Neural cell (in vitro differentiated cells): ENCODE measurements around the gene GSTO2. TPM values are rescaled to one million over a fixed set of nuclear protein-coding genes. Genes with fewer than 3 reads are reported as not detected.

Source experiments
- H2AFZ ChIP-seq: fragments of 200-600, 300-800 bp; sonication (generic), shearing (Covaris generic); 2 replicates; pipeline ENCODE4 v1.6.0; 2014; ENCODE audit warnings: low read depth, mild to moderate bottlenecking, antibody characterized with exemption, low read length, moderate library complexity
- H3F3A ChIP-seq: fragments of 200-600 bp; shearing (Covaris generic); 2 replicates; pipeline ENCODE4 v1.6.1; 2016; ENCODE audit warnings: mild to moderate bottlenecking, moderate library complexity, mixed read lengths, antibody characterized with exemption, low read length; ENCODE audit not compliant: insufficient read depth, poor library complexity, severe bottlenecking
- H3K27ac ChIP-seq: fragments of 200-600, 300-800 bp; sonication (generic), shearing (Covaris generic); 2 replicates; pipeline ENCODE4 v1.5.1; 2014; ENCODE audit warnings: mild to moderate bottlenecking, low read length, moderate library complexity
- H3K27me3 ChIP-seq: fragments of 300-800, 200-600 bp; sonication (generic), shearing (Covaris generic); 2 replicates; pipeline ENCODE4 v1.6.0; 2014; ENCODE audit warnings: mild to moderate bottlenecking, low read depth, low read length, moderate library complexity; ENCODE audit not compliant: insufficient read depth
- H3K36me3 ChIP-seq: fragments of 300-800, 200-600 bp; sonication (generic), shearing (Covaris generic); 2 replicates; pipeline ENCODE4 v1.5.1; 2014; ENCODE audit warnings: mild to moderate bottlenecking, antibody characterized with exemption, low read length, moderate library complexity; ENCODE audit not compliant: insufficient read depth
- H3K4me2 ChIP-seq: fragments of 300-800, 200-600 bp; sonication (generic), shearing (Covaris generic); 2 replicates; pipeline ENCODE4 v1.6.0; 2014; ENCODE audit warnings: mild to moderate bottlenecking, low read length
- H3K4me3 ChIP-seq: fragments of 300-800, 200-600 bp; sonication (generic), shearing (Covaris generic); 2 replicates; pipeline ENCODE4 v1.5.1; 2014; ENCODE audit warnings: mild to moderate bottlenecking, low read length, moderate library complexity
- H3K79me2 ChIP-seq: fragments of 200-600 bp; shearing (Covaris generic); replicated peaks from 2 replicates; pipeline ENCODE4 v1.6.0; 2014; ENCODE audit warnings: mild to moderate bottlenecking, low read length, moderate library complexity; ENCODE audit not compliant: insufficient read depth
- H3K9ac ChIP-seq: fragments of 300-800, 200-600 bp; sonication (generic), shearing (Covaris generic); 2 replicates; pipeline ENCODE4 v1.6.1; 2016; ENCODE audit warnings: mild to moderate bottlenecking, low read length, mixed read lengths
- H3K9me2 ChIP-seq: fragments of 200-600 bp; shearing (Covaris generic); 2 replicates; pipeline ENCODE4 v1.6.1; 2016; ENCODE audit warnings: mild to moderate bottlenecking, low read length, mixed read lengths; ENCODE audit not compliant: insufficient read depth
- H3K9me3 ChIP-seq: fragments of 200-600, 300-800 bp; sonication (generic), shearing (Covaris generic); 2 replicates; pipeline ENCODE4 v1.6.1; 2016; ENCODE audit warnings: mild to moderate bottlenecking, mixed run types, low read length, moderate library complexity, mixed read lengths
- H4K20me1 ChIP-seq: fragments of 200-600 bp; shearing (Covaris generic); 2 replicates; pipeline ENCODE4 v1.6.1; 2016; ENCODE audit warnings: mild to moderate bottlenecking, mixed run types; ENCODE audit not compliant: insufficient read depth
- CTCF ChIP-seq: fragments of 450-650 bp; IDR thresholded peaks from 2 replicates; pipeline ENCODE4 v1.5.1; 2014; ENCODE audit warnings: antibody characterized with exemption, mild to moderate bottlenecking, moderate library complexity; ENCODE audit not compliant: poor library complexity, severe bottlenecking
- EP300 ChIP-seq: fragments of 450-650 bp; conservative IDR thresholded peaks from 2 replicates; pipeline ENCODE4 v1.6.1; 2014; ENCODE audit warnings: antibody characterized with exemption, mild to moderate bottlenecking, moderate library complexity; ENCODE audit not compliant: poor library complexity, severe bottlenecking
- EZH2 ChIP-seq: fragments of 200-600, 300-800 bp; shearing (Covaris generic), sonication (generic); IDR thresholded peaks from 2 replicates; pipeline ENCODE4 v1.6.1; 2014; ENCODE audit warnings: antibody characterized with exemption, low read length, borderline replicate concordance, mild to moderate bottlenecking; ENCODE audit not compliant: insufficient read depth, poor library complexity, severe bottlenecking
- MXI1 ChIP-seq: fragments of 450-650 bp; conservative IDR thresholded peaks from 2 replicates; pipeline ENCODE4 v1.6.1; 2014; ENCODE audit warnings: antibody characterized with exemption, mild to moderate bottlenecking; ENCODE audit not compliant: poor library complexity, severe bottlenecking
- POLR2AphosphoS5 ChIP-seq: IDR thresholded peaks from 2 replicates; pipeline ENCODE4 v1.6.1; 2012
- RAD21 ChIP-seq: fragments of 450-650 bp; conservative IDR thresholded peaks from 2 replicates; pipeline ENCODE4 v1.6.1; 2014; ENCODE audit warnings: antibody characterized with exemption, mild to moderate bottlenecking, moderate library complexity
- SMC3 ChIP-seq: fragments of 450-650 bp; conservative IDR thresholded peaks from 2 replicates; pipeline ENCODE4 v1.6.1; 2014; ENCODE audit warnings: antibody characterized with exemption, mild to moderate bottlenecking, moderate library complexity; ENCODE audit not compliant: poor library complexity
- TAF1 ChIP-seq: IDR thresholded peaks from 2 replicates; pipeline ENCODE4 v1.6.1; 2012; ENCODE audit warnings: low read depth
- polyA plus RNA-seq: library from polyadenylated mRNA; depleted of rRNA; stranded (reverse); fragments of >200 nt; gene quantifications from 2 replicates; pipeline ENCODE4 v1.2.3, GENCODE V29; 2014
- TF ChIP-seq, protein P1 (sequence below): IDR thresholded peaks from 2 replicates; pipeline ENCODE4 v1.6.1; 2012; ENCODE audit warnings: borderline replicate concordance

GSTO2 gene
- polyA plus RNA-seq, 1 donor from 2014 or later = 0.53 TPM

GRCh38 chr10:104293781-104294321 is 24.9 kb downstream of the GSTO2 start:
- Histone ChIP-seq H3F3A (no peaks in the 10 kb centered on the region), H3K4me2 (no peak overlapping the region), H4K20me1 (no peaks in the 10 kb centered on the region), H3K9me2 (no peaks in the 10 kb centered on the region), H3K9ac (no peak overlapping the region), H3K9me3 (peaks cover 2% of the 10 kb centered on the region), H3K27ac (no peak overlapping the region), H3K36me3 (no peaks in the 10 kb centered on the region), H2AFZ (no peak overlapping the region), H3K4me3 (no peak overlapping the region), H3K27me3 (no peaks in the 10 kb centered on the region), H3K79me2 (no peaks in the 10 kb centered on the region)
- no peak for TF ChIP-seq POLR2AphosphoS5

- Histone ChIP-seq H3K79me2 (no peaks in the 10 kb centered on the region), H3K4me3 (no peak overlapping the region), H3F3A (no peaks in the 10 kb centered on the region), H4K20me1 (no peaks in the 10 kb centered on the region), H3K9ac (no peak overlapping the region), H3K4me2 (no peak overlapping the region), H3K9me3 (peaks cover 2% of the 10 kb centered on the region), H3K27ac (no peak overlapping the region), H3K27me3 (no peaks in the 10 kb centered on the region), H2AFZ (no peak overlapping the region), H3K36me3 (no peaks in the 10 kb centered on the region), H3K9me2 (no peaks in the 10 kb centered on the region)
- TF ChIP-seq TAF1 (no peak), SMC3 (no peak), POLR2AphosphoS5 (no peak), EP300 (no peak), CTCF (no peak), EZH2 (no peak), MXI1 (no peak), RAD21 (no peak)
- TF ChIP-seq, protein P1, sequence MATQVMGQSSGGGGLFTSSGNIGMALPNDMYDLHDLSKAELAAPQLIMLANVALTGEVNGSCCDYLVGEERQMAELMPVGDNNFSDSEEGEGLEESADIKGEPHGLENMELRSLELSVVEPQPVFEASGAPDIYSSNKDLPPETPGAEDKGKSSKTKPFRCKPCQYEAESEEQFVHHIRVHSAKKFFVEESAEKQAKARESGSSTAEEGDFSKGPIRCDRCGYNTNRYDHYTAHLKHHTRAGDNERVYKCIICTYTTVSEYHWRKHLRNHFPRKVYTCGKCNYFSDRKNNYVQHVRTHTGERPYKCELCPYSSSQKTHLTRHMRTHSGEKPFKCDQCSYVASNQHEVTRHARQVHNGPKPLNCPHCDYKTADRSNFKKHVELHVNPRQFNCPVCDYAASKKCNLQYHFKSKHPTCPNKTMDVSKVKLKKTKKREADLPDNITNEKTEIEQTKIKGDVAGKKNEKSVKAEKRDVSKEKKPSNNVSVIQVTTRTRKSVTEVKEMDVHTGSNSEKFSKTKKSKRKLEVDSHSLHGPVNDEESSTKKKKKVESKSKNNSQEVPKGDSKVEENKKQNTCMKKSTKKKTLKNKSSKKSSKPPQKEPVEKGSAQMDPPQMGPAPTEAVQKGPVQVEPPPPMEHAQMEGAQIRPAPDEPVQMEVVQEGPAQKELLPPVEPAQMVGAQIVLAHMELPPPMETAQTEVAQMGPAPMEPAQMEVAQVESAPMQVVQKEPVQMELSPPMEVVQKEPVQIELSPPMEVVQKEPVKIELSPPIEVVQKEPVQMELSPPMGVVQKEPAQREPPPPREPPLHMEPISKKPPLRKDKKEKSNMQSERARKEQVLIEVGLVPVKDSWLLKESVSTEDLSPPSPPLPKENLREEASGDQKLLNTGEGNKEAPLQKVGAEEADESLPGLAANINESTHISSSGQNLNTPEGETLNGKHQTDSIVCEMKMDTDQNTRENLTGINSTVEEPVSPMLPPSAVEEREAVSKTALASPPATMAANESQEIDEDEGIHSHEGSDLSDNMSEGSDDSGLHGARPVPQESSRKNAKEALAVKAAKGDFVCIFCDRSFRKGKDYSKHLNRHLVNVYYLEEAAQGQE = no peak
These were observed 27.9 kb downstream of the GSTO2 start for GRCh38 chr10:104296687-104297436.
